ENCODE data around the gene HOXB6.

The HOXB6 gene

GRCh38 chr17:48579760-48580554 lies 24.8 kb downstream of the HOXB6 start:
- Histone ChIP-seq H3K9me3 (no peaks in the 10 kb centered on the region), H3K27me3 (peaks cover 100% of the 10 kb centered on the region), H3K4me1 (ENCODE audit: control insufficient read depth in 1 of 2, insufficient read depth in 1 of 2, low read depth in 1 of 2, low read length in 1 of 2) (peaks cover 3 to 4% of the 10 kb centered on the region in 2 experiments), H3K4me3 (ENCODE audit: low read depth in 1 of 2, low read length in 1 of 2) (no peak overlapping the region), H3K27ac (no peak overlapping the region), H3K36me3 (no peaks in the 10 kb centered on the region)
- TF ChIP-seq CTCF (IDR thresholded peaks at IDR 0.05), result no peak

DNA sequence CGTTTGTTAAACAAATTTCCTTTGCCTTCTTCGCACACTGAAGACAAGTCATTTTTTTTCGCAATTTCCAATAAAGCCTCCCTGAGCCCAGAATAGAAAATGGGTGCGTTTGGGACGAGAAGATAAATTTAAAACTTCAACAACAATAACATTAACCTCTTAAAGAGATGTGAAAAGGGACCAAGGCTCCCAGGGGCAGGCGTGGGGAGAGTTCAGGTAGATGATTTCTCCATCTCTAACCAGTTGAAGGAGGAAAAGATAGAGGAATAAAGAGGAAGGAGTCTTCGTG lies 25.4 kb downstream of the HOXB6 start:
- Histone ChIP-seq H3K4me1 (ENCODE audit: control insufficient read depth in 1 of 2, insufficient read depth in 1 of 2, low read depth in 1 of 2, low read length in 1 of 2) (peaks cover 0 to 4% of the 10 kb centered on the region in 2 experiments), H3K4me3 (ENCODE audit: low read depth in 1 of 2, low read length in 1 of 2) (no peak overlapping the region), H3K36me3 (no peaks in the 10 kb centered on the region), H3K27me3 (peaks cover 100% of the 10 kb centered on the region), H3K27ac (no peak overlapping the region), H3K9me3 (no peaks in the 10 kb centered on the region)
- no peak for TF ChIP-seq CTCF (IDR thresholded peaks at IDR 0.05)

GRCh38 chr17:48578616-48579470 lies 25.9 kb downstream of the HOXB6 start:
- Histone ChIP-seq H3K9me3 (no peaks in the 10 kb centered on the region), H3K4me3 (ENCODE audit: low read depth in 1 of 2, low read length in 1 of 2) (no peak overlapping the region), H3K27me3 (peaks cover 100% of the 10 kb centered on the region), H3K27ac (no peak overlapping the region), H3K36me3 (no peaks in the 10 kb centered on the region), H3K4me1 (ENCODE audit: control insufficient read depth in 1 of 2, insufficient read depth in 1 of 2, low read depth in 1 of 2, low read length in 1 of 2) (peaks cover 0 to 4% of the 10 kb centered on the region in 2 experiments)
- TF ChIP-seq CTCF (IDR thresholded peaks at IDR 0.05), result no peak

- H3K36me3 ChIP-seq, result no peaks in the 10 kb centered on the region
- H3K4me3 ChIP-seq (ENCODE audit: low read depth in 1 of 2, low read length in 1 of 2), result no peak within 1 kb of the TSS
- H3K27ac ChIP-seq, result no peak within 1 kb of the TSS
- peaks cover 0 to 4% of the 10 kb centered on the region in 2 experiments for H3K4me1 ChIP-seq (ENCODE audit: control insufficient read depth in 1 of 2, insufficient read depth in 1 of 2, low read depth in 1 of 2, low read length in 1 of 2)
- peaks cover 100% of the 10 kb centered on the region for H3K27me3 ChIP-seq
- TF ChIP-seq CTCF (IDR thresholded peaks at IDR 0.05), result no peak
- no peaks in the 10 kb centered on the region for H3K9me3 ChIP-seq
These were observed 26.7 kb downstream of the HOXB6 start, which contains the start of gene HOXB4 for GRCh38 chr17:48577946-48578615. Gene HOXB4 (minus strand): TSS chr17:48578350. CDS start chr17:48578319, 31 bp downstream.

DNA sequence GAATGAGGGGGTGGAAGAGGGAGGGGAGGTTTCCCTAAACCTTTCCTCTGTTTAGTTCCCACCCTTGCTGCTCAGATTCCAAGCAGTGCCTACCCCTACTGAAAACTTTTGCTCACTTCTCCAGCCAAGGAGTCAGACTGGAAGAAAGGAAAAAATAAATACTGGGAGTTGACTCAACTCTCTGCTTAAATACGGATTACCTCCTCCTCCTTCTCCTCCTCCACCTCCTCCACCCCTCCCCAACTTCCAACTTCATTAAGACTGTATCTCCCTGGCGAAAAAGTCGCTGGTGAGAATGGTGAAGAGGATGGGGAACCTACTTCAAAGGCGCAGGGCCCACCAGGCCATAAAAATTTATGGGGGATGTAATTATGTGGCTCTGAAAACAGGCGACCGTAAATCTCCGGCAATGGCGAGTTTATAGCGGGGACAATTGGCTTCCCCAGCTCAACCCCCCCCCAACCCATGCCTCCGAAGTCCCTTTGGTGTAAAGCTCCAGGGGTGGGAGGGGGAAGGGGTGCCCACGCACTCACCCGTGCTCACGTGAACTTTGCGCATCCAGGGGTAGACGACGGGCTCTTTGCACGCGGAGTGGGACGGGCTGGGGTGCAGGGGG lies 27.3 kb downstream of the HOXB6 start:
- Histone ChIP-seq H3K36me3 (no peaks in the 10 kb centered on the region), H3K27ac (no peak overlapping the region), H3K27me3 (peaks cover 100% of the 10 kb centered on the region), H3K9me3 (no peaks in the 10 kb centered on the region), H3K4me3 (ENCODE audit: low read depth in 1 of 2, low read length in 1 of 2) (no peak overlapping the region), H3K4me1 (ENCODE audit: control insufficient read depth in 1 of 2, insufficient read depth in 1 of 2, low read depth in 1 of 2, low read length in 1 of 2) (peaks cover 0 to 4% of the 10 kb centered on the region in 2 experiments)
- TF ChIP-seq CTCF (IDR thresholded peaks at IDR 0.05), result no peak
